HepG2 (cell line): ENCODE data around the gene ADI1. TPM values are rescaled to one million over a fixed set of nuclear protein-coding genes. Genes with fewer than 3 reads are reported as not detected.
A peak's percentile ranks its signal among the peaks of the same experiment; 100 is the strongest.

Experiments
- ATAC-seq: fragments of 200-7000 bp; cut with Tn5 transposase; 3 replicates; pipeline ENCODE4 v1.9.1; 2020; ENCODE audit warnings: mild to moderate bottlenecking, moderate library complexity
- BruUV-seq: library from RNA; stranded (reverse); fragments of 400-500 nt; replicated peaks from 2 replicates; lab custom pipeline; 2021; lab: Mats Ljungman, UMichigan
- CTCF ChIA-PET: fragments of 300-600 bp; formaldehyde crosslinking; extraction: SDS; loops from one replicate; lab custom pipeline; 2021; ENCODE audit warnings: low total read pairs, inconsistent platforms, low intra/inter-chr PET ratio; lab: Yijun Ruan, JAX
- POLR2A ChIA-PET: fragments of 350-600 bp; sonication (Branson Sonifier 250); formaldehyde crosslinking; loops from one replicate; lab custom pipeline; 2020; ENCODE audit warnings: antibody characterized with exemption, inconsistent platforms; lab: Yijun Ruan, JAX
- DNase-seq: peaks from one replicate; pipeline ENCODE4 v3.0.0-alpha.2; 2015; ENCODE audit warnings: low spot score
- FAIRE-seq: peaks from 3 replicates; lab custom pipeline; 2011; peaks lifted over from hg19 to GRCh38; lab: Jason Lieb, UNC
- H2AFZ ChIP-seq: one replicate; pipeline ENCODE4 v1.6.1; 2011; ENCODE audit warnings: low read length, inconsistent platforms
- H3K27ac ChIP-seq: fragments of 300-600 bp; 3 replicates; pipeline ENCODE4 v1.8.0; 2011; ENCODE audit warnings: mixed run types, mild to moderate bottlenecking, mixed read lengths, low read length, inconsistent platforms; ENCODE audit not compliant: insufficient read depth; ENCODE audit errors: extremely low read length
- H3K27me3 ChIP-seq, 2 experiments: fragments of 200-600 bp in 1 of 2; 2 replicates in 1 of 2; 3 replicates in 1 of 2; pipeline versions ENCODE4 v1.6.0 to v1.8.0; 2011; ENCODE audit warnings: low read length in 2 of 2, mild to moderate bottlenecking in 2 of 2, moderate library complexity in 2 of 2, inconsistent platforms in 1 of 2; ENCODE audit not compliant: insufficient read depth in 2 of 2, control insufficient read depth in 1 of 2
- H3K36me3 ChIP-seq, 2 experiments: fragments of 200-600 bp in 1 of 2; replicated peaks in 1 of 2; 2 replicates in 1 of 2; 3 replicates in 1 of 2; pipeline versions ENCODE4 v1.5.1 to v1.8.0; 2011; ENCODE audit warnings: low read length in 2 of 2, inconsistent platforms in 1 of 2; ENCODE audit not compliant: insufficient read depth in 2 of 2, control insufficient read depth in 1 of 2
- H3K4me1 ChIP-seq: 2 replicates; pipeline ENCODE4 v1.5.1; 2012; ENCODE audit warnings: low read length, inconsistent platforms; ENCODE audit not compliant: insufficient read depth
- H3K4me2 ChIP-seq: 2 replicates; pipeline ENCODE4 v1.6.0; 2011; ENCODE audit warnings: low read depth, low read length, inconsistent platforms
- H3K4me3 ChIP-seq, 3 experiments: fragments of 200-600 bp in 1 of 3; sonication (generic), shearing (Covaris generic) in 1 of 3; replicated peaks in 1 of 3; 2 replicates each; pipeline ENCODE4 v1.5.1; 2011 to 2016; ENCODE audit warnings: low read length in 3 of 3, inconsistent platforms in 2 of 3, low read depth in 2 of 3, mild to moderate bottlenecking in 2 of 3, control low read depth in 1 of 3, mixed read lengths in 1 of 3; ENCODE audit not compliant: insufficient read depth in 1 of 3
- H3K79me2 ChIP-seq: one replicate; pipeline ENCODE4 v1.6.1; 2011; ENCODE audit warnings: low read length, inconsistent platforms; ENCODE audit not compliant: insufficient read depth
- H3K9ac ChIP-seq: 2 replicates; pipeline ENCODE4 v1.6.0; 2011; ENCODE audit warnings: mild to moderate bottlenecking, low read depth, low read length, inconsistent platforms; ENCODE audit not compliant: insufficient read depth
- H3K9me3 ChIP-seq: 2 replicates; pipeline ENCODE4 v1.5.1; 2012; ENCODE audit warnings: mild to moderate bottlenecking, low read length
- H4K20me1 ChIP-seq: 2 replicates; pipeline ENCODE4 v1.6.0; 2011; ENCODE audit warnings: inconsistent platforms, mild to moderate bottlenecking, low read length, moderate library complexity; ENCODE audit not compliant: insufficient read depth
- CAMTA2 ChIP-seq: sonication (generic); formaldehyde crosslinking; IDR thresholded peaks from 2 replicates; pipeline ENCODE4 v1.4.0; 2020; ENCODE audit warnings: mild to moderate bottlenecking, missing genetic modification reagents, borderline replicate concordance
- CEBPG ChIP-seq: IDR thresholded peaks from 2 replicates; pipeline ENCODE4 v1.6.1; 2016
- EEA1 ChIP-seq: sonication (generic); formaldehyde crosslinking; IDR thresholded peaks from 2 replicates; pipeline ENCODE4 v1.5.1; 2020; ENCODE audit warnings: mild to moderate bottlenecking, missing genetic modification reagents, borderline replicate concordance
- FOXA1 ChIP-seq, 2 experiments: fragments of 450-650 bp in 1 of 2; sonication (generic) in 1 of 2; formaldehyde crosslinking in 1 of 2; IDR thresholded peaks; 2 replicates each; pipeline versions ENCODE4 v1.4.0 to v1.6.1; 2016 to 2020; ENCODE audit warnings: missing genetic modification reagents in 1 of 2
- HES4 ChIP-seq: sonication (generic); formaldehyde crosslinking; IDR thresholded peaks from 2 replicates; pipeline ENCODE4 v1.9.0; 2021; ENCODE audit warnings: mild to moderate bottlenecking, missing genetic modification reagents, borderline replicate concordance
- PRDM15 ChIP-seq: sonication (generic); formaldehyde crosslinking; IDR thresholded peaks from 2 replicates; pipeline ENCODE4 v1.4.0; 2020; ENCODE audit warnings: missing genetic modification reagents
- RAD21 ChIP-seq: fragments of 450-650 bp; formaldehyde crosslinking; IDR thresholded peaks from 2 replicates; pipeline ENCODE4 v1.5.0; 2020; ENCODE audit warnings: mild to moderate bottlenecking
- TCF7L2 ChIP-seq: IDR thresholded peaks from 2 replicates; pipeline ENCODE4 v1.6.1; 2011; ENCODE audit warnings: mild to moderate bottlenecking, low read depth, low read length, moderate library complexity
- ZNF230 ChIP-seq: sonication (generic); formaldehyde crosslinking; IDR thresholded peaks from 2 replicates; pipeline ENCODE4 v1.4.0; 2020; ENCODE audit warnings: mild to moderate bottlenecking, missing genetic modification reagents
- ZNF564 ChIP-seq: sonication (generic); formaldehyde crosslinking; IDR thresholded peaks from 2 replicates; pipeline ENCODE4 v1.8.1; 2023; ENCODE audit warnings: mild to moderate bottlenecking, missing genetic modification reagents
- ZNF737 ChIP-seq: sonication (generic); formaldehyde crosslinking; IDR thresholded peaks from 2 replicates; pipeline ENCODE4 v1.5.0; 2020; ENCODE audit warnings: missing genetic modification reagents, mild to moderate bottlenecking, borderline replicate concordance
- ZNF749 ChIP-seq: sonication (generic); formaldehyde crosslinking; IDR thresholded peaks from 2 replicates; pipeline ENCODE4 v1.8.0; 2022; ENCODE audit warnings: mild to moderate bottlenecking, missing genetic modification reagents, moderate library complexity, borderline replicate concordance
- ZNF879 ChIP-seq: sonication (generic); formaldehyde crosslinking; IDR thresholded peaks from 2 replicates; pipeline ENCODE4 v1.8.1; 2023; ENCODE audit warnings: missing genetic modification reagents
- ZSCAN20 ChIP-seq: sonication (generic); formaldehyde crosslinking; IDR thresholded peaks from 2 replicates; pipeline ENCODE4 v1.4.0; 2020; ENCODE audit warnings: missing genetic modification reagents, mild to moderate bottlenecking, borderline replicate concordance
- WGBS: methylation state at CpG from one replicate; pipeline ENCODE4 v1.1.6; 2017; ENCODE audit warnings: low lambda C conversion rate; 5-methylcytosine and 5-hydroxymethylcytosine counted together
- in situ Hi-C: cut with HindIII; loops from 2 replicates; pipeline ENCODE4 v1.10.0; 2017; ENCODE audit warnings: low pct_unique_long_range_greater_than_20kb; ENCODE audit not compliant: extremely low pct_ligation_motif_present
- intact Hi-C: fragments of 100-400 bp; cut with micrococcal nuclease; formaldehyde crosslinking; loops from one replicate; pipeline ENCODE4 v1.10.0; 2022; ENCODE audit not compliant: unreplicated experiment
- polyA plus RNA-seq, 8 experiments: library from polyadenylated mRNA; depleted of rRNA in 3 of 8; stranded (reverse) in 7 of 8; unstranded in 1 of 8; fragments of >200 nt; fragmentation: Illumina TruSeq in 4 of 8; extraction: Trizol in 4 of 8; gene quantifications; 2 replicates each; pipeline versions ENCODE4 v1.2.1 to v1.2.3, GENCODE V29; 2011 to 2016; ENCODE audit warnings: low read depth in 4 of 8, missing spikeins in 1 of 8, mixed read lengths in 1 of 8; ENCODE audit not compliant: insufficient read depth in 1 of 8
- total RNA-seq, 5 experiments: library from RNA; depleted of rRNA; stranded (reverse); fragments of >200 nt; fragmentation: Illumina TruSeq; extraction: Trizol; gene quantifications; 2 replicates each; pipeline ENCODE4 v1.2.3, GENCODE V29; 2016; ENCODE audit warnings: low read depth in 1 of 5
- TF ChIP-seq, protein P1 (sequence below): sonication (generic); formaldehyde crosslinking; IDR thresholded peaks from 2 replicates; pipeline ENCODE4 v1.4.0; 2020; ENCODE audit warnings: missing genetic modification reagents

Gene ADI1
- total and polyA plus RNA-seq, 2 of the 13 experiments (the other 11 are each of a cell fraction or from before 2014, with no cell fraction given), result 28.7 to 123 TPM

- H2AFZ ChIP-seq, result no peak overlapping the region
- under 1% methylated on average over 22 of the region's 40 CpGs for whole genome bisulfite sequencing
- ChIA-PET POLR2A (interaction anchor here (0.7 to 3.9 kb wide), 35 partner anchors 8 to 180 kb away, joined by 3 to 71 read pairs (median 6); partner anchors contain the start of genes ADI1, EIPR1, RPS7 and TRAPPC12), CTCF (no interaction called here)
- H3K4me3 ChIP-seq, result peak overlapping the region; percentile 85 to 92 (median 89)
- H3K36me3 ChIP-seq, result peaks cover 13 to 36% of the 10 kb centered on the region in 2 experiments
- intact Hi-C loops (loop anchor here (1.0 to 5.0 kb wide), 4 partner anchors 18 to 95 kb away; partner anchors contain the start of genes ADI1 and RPS7), in situ Hi-C loops (no loop called here)
- FAIRE-seq (no peak), DNase-seq (no peak), ATAC-seq (peak; percentile 49)
- H3K27ac ChIP-seq, result peak overlapping the region; percentile 93
- H3K4me2 ChIP-seq, result peak overlapping the region; percentile 79
- H3K9me3 ChIP-seq, result no peaks in the 10 kb centered on the region
- TSS peak; percentile 78 for BruUV-seq
- H4K20me1 ChIP-seq, result no peaks in the 10 kb centered on the region
- peaks cover 37% of the 10 kb centered on the region for H3K79me2 ChIP-seq
- H3K9ac ChIP-seq, result peak overlapping the region; percentile 98
- no peaks in the 10 kb centered on the region; a peak in 1 of 5 replicates for H3K27me3 ChIP-seq
- peaks cover 25% of the 10 kb centered on the region for H3K4me1 ChIP-seq
- peak; percentile 57 for TF ChIP-seq RAD21
- no peak for TF ChIP-seq CEBPG (CRISPR knock-in tag)
- TF ChIP-seq EEA1, result no peak
- no peak for TF ChIP-seq FOXA1 (IDR thresholded peaks at IDR 0.05)
- TF ChIP-seq FOXA1 (CRISPR knock-in tag; IDR thresholded peaks at IDR 0.05), result no peak
- no peak for TF ChIP-seq TCF7L2
- TF ChIP-seq ZNF749, result 0 out of 2 replicates have a peak, but pooled peaks have one; percentile 11
- TF ChIP-seq, protein P1, sequence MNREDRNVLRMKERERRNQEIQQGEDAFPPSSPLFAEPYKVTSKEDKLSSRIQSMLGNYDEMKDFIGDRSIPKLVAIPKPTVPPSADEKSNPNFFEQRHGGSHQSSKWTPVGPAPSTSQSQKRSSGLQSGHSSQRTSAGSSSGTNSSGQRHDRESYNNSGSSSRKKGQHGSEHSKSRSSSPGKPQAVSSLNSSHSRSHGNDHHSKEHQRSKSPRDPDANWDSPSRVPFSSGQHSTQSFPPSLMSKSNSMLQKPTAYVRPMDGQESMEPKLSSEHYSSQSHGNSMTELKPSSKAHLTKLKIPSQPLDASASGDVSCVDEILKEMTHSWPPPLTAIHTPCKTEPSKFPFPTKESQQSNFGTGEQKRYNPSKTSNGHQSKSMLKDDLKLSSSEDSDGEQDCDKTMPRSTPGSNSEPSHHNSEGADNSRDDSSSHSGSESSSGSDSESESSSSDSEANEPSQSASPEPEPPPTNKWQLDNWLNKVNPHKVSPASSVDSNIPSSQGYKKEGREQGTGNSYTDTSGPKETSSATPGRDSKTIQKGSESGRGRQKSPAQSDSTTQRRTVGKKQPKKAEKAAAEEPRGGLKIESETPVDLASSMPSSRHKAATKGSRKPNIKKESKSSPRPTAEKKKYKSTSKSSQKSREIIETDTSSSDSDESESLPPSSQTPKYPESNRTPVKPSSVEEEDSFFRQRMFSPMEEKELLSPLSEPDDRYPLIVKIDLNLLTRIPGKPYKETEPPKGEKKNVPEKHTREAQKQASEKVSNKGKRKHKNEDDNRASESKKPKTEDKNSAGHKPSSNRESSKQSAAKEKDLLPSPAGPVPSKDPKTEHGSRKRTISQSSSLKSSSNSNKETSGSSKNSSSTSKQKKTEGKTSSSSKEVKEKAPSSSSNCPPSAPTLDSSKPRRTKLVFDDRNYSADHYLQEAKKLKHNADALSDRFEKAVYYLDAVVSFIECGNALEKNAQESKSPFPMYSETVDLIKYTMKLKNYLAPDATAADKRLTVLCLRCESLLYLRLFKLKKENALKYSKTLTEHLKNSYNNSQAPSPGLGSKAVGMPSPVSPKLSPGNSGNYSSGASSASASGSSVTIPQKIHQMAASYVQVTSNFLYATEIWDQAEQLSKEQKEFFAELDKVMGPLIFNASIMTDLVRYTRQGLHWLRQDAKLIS, result no peak
- no peak; the same call in 1 of the 2 replicates for TF ChIP-seq ZNF230 (CRISPR knock-in tag)
- TF ChIP-seq ZNF564, result peak; percentile 9; the same call in 1 of the 2 replicates
- TF ChIP-seq ZNF879 (CRISPR knock-in tag), result 0 out of 2 replicates have a peak, but pooled peaks have one; percentile 48
- TF ChIP-seq PRDM15 (CRISPR knock-in tag), result 0 out of 2 replicates have a peak, but pooled peaks have one; percentile 64
- no peak for TF ChIP-seq ZNF737
- no peak for TF ChIP-seq HES4
- peak; percentile 74; the same call in 1 of the 2 replicates for TF ChIP-seq ZSCAN20 (CRISPR knock-in tag)
- no peak for TF ChIP-seq CAMTA2
Measured at GRCh38 chr2:3557639-3558204, 38.4 kb upstream of the ADI1 start.
